Testis (tissue), 2 donors: ENCODE data around the gene STEEP1.

Experiments used
- POLR2A ChIP-seq: fragments of 450-650 bp; IDR thresholded peaks from one replicate; pipeline ENCODE4 v1.6.1; 2017; ENCODE audit warnings: antibody characterized with exemption, mild to moderate bottlenecking, moderate library complexity
- TF ChIP-seq, protein P1 (sequence below), 3 experiments: fragments of 450-650 bp in 2 of 3; fragments of 200-600 bp in 1 of 3; sonication (generic) in 1 of 3; IDR thresholded peaks; one replicate each; pipeline ENCODE4 v1.5.1; 2016 to 2019; ENCODE audit warnings: antibody characterized with exemption in 3 of 3, mild to moderate bottlenecking in 2 of 3, moderate library complexity in 1 of 3

DNA sequence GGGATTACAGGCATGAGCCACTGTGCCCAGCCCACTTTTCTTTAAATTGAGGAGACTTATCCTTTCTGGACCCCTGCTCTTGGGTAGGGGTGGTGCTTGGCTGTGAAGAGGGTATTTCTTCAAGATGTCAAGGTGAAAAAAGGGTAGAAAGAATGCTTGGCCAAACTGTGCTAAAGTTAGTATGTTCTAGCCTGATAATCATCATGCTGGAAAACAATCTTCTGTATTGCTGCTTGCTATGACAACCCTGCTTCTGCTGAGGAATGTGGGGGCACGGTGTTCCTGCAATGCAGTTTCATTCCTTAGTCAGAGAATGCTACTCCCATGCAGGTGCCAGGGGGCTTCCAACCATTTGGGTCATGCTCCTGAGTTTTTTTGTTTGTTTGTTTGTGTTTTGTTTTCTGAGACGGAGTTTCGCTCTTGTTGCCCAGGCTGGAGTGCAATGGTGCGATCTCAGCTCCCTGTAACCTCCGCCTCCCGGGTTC, 5.2 kb upstream of the STEEP1 start:
- TF ChIP-seq, protein P1, sequence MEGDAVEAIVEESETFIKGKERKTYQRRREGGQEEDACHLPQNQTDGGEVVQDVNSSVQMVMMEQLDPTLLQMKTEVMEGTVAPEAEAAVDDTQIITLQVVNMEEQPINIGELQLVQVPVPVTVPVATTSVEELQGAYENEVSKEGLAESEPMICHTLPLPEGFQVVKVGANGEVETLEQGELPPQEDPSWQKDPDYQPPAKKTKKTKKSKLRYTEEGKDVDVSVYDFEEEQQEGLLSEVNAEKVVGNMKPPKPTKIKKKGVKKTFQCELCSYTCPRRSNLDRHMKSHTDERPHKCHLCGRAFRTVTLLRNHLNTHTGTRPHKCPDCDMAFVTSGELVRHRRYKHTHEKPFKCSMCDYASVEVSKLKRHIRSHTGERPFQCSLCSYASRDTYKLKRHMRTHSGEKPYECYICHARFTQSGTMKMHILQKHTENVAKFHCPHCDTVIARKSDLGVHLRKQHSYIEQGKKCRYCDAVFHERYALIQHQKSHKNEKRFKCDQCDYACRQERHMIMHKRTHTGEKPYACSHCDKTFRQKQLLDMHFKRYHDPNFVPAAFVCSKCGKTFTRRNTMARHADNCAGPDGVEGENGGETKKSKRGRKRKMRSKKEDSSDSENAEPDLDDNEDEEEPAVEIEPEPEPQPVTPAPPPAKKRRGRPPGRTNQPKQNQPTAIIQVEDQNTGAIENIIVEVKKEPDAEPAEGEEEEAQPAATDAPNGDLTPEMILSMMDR (IDR thresholded peaks at IDR 0.05), result no peak
- TF ChIP-seq POLR2A, result no peak
